HG03095 (cell line): ENCODE results near the gene RCBTB1.

ENCODE experiments used
- ATAC-seq: cut with Tn5 transposase; IDR thresholded peaks from one replicate; pipeline ENCODE4 v1.9.1; 2021; ENCODE audit warnings: moderate library complexity; ENCODE audit not compliant: unreplicated experiment

RCBTB1 gene

GRCh38 chr13:49561062-49561410 lies 24.3 kb downstream of the RCBTB1 start:
- no peak for ATAC-seq

GRCh38 chr13:49560270-49561061 lies 24.9 kb downstream of the RCBTB1 start:
- no peak for ATAC-seq

GRCh38 chr13:49559006-49559405 lies 26.4 kb downstream of the RCBTB1 start:
- no peak for ATAC-seq

- no peak for ATAC-seq
These were observed 31.0 kb downstream of the RCBTB1 start for GRCh38 chr13:49554387-49554786.

GRCh38 chr13:49553888-49554287 lies 31.5 kb downstream of the RCBTB1 start:
- ATAC-seq, result no peak

- ATAC-seq, result no peak
These were observed 34.3 kb downstream of the RCBTB1 start for GRCh38 chr13:49550942-49551644.

GRCh38 chr13:49549289-49549688 lies 36.1 kb downstream of the RCBTB1 start:
- ATAC-seq, result no peak

- ATAC-seq, result no peak
These were observed 38.8 kb downstream of the RCBTB1 start for GRCh38 chr13:49546561-49546960.

- ATAC-seq, result no peak
These were observed 39.7 kb downstream of the RCBTB1 start for GRCh38 chr13:49545661-49546060.

- ATAC-seq, result no peak
These were observed 41.7 kb downstream of the RCBTB1 start for GRCh38 chr13:49543656-49544055.

- no peak for ATAC-seq
These were observed 44.8 kb downstream of the RCBTB1 start for GRCh38 chr13:49540552-49540951.

- ATAC-seq, result no peak
These were observed 45.6 kb downstream of the RCBTB1 start for GRCh38 chr13:49539746-49540145.

- ATAC-seq, result no peak
These were observed 46.0 kb downstream of the RCBTB1 start for GRCh38 chr13:49539313-49539712.

GRCh38 chr13:49538404-49538803 lies 47.0 kb downstream of the RCBTB1 start:
- no peak for ATAC-seq

GRCh38 chr13:49536144-49536873 lies 49.0 kb downstream of the RCBTB1 start:
- ATAC-seq, result no peak

- no peak for ATAC-seq
These were observed 51.6 kb downstream of the RCBTB1 start for GRCh38 chr13:49533591-49534269.

- no peak for ATAC-seq
These were observed 52.3 kb downstream of the RCBTB1 start for GRCh38 chr13:49533011-49533410.

- no peak for ATAC-seq
These were observed 52.8 kb downstream of the RCBTB1 start for GRCh38 chr13:49532593-49532992.

GRCh38 chr13:49530457-49530856 lies 54.9 kb downstream of the RCBTB1 start:
- peak; percentile 69 for ATAC-seq

GRCh38 chr13:49528161-49528560 lies 57.2 kb downstream of the RCBTB1 start:
- no peak for ATAC-seq

- no peak for ATAC-seq
These were observed 58.2 kb downstream of the RCBTB1 start for GRCh38 chr13:49527123-49527522.
